Omental fat pad (tissue), 4 donors: Measurements from ENCODE around the gene OPCML. TPM values are rescaled to one million over a fixed set of nuclear protein-coding genes. Genes with fewer than 3 reads are reported as not detected.

Source experiments
- ATAC-seq: fragments of 150-250 bp; one replicate; pipeline ENCODE4 v1.9.1; 2016; ENCODE audit warnings: mild to moderate bottlenecking, moderate library complexity; ENCODE audit not compliant: low FRiP score
- DNase-seq: peaks from one replicate; pipeline ENCODE4 v3.0.0-alpha.2; 2019; ENCODE audit warnings: low spot score
- CTCF ChIP-seq, 3 donors: fragments of 450-650 bp; IDR thresholded peaks; one replicate each; pipeline ENCODE4 v1.5.1; 2016 to 2017; ENCODE audit warnings: antibody characterized with exemption in 3 of 3, mild to moderate bottlenecking in 3 of 3, moderate library complexity in 2 of 3
- total RNA-seq, 4 donors: library from RNA; depleted of rRNA; stranded (reverse); fragments of >200 nt; gene quantifications; one replicate each; pipeline ENCODE4 v1.1.0, GENCODE V29; 2016

The OPCML gene
- total RNA-seq, 4 donors from 2014 or later: 0.32 TPM; not detected in 3

GRCh38 chr11:132971351-132971750 is 561.0 kb downstream of the OPCML start:
- TF ChIP-seq CTCF (IDR thresholded peaks at IDR 0.05): no peak
- DNase-seq (no peak), ATAC-seq (no peak)

- ATAC-seq (no peak), DNase-seq (no peak)
- no peak for TF ChIP-seq CTCF (IDR thresholded peaks at IDR 0.05)
Measured at GRCh38 chr11:132969892-132970291, 562.4 kb downstream of the OPCML start.

- DNase-seq: no peak
- ATAC-seq: no peak
- no peak for TF ChIP-seq CTCF (IDR thresholded peaks at IDR 0.05)
Measured at GRCh38 chr11:132962041-132962440, 570.3 kb downstream of the OPCML start.

GRCh38 chr11:132961453-132961852 is 570.8 kb downstream of the OPCML start:
- no peak for TF ChIP-seq CTCF (IDR thresholded peaks at IDR 0.05)
- ATAC-seq (no peak), DNase-seq (no peak)

GRCh38 chr11:132960273-132961078 is 571.8 kb downstream of the OPCML start:
- no peak for TF ChIP-seq CTCF (IDR thresholded peaks at IDR 0.05)
- DNase-seq (no peak), ATAC-seq (no peak)

- ATAC-seq (no peak), DNase-seq (no peak)
- no peak for TF ChIP-seq CTCF (IDR thresholded peaks at IDR 0.05)
Measured at GRCh38 chr11:132959693-132960092, 572.6 kb downstream of the OPCML start.

- ATAC-seq: no peak
- no peak for TF ChIP-seq CTCF (IDR thresholded peaks at IDR 0.05)
- no peak for DNase-seq
Measured at GRCh38 chr11:132957881-132958280, 574.4 kb downstream of the OPCML start.
